ENCODE results near the gene MPRIP.

- TF ChIP-seq CTCF (IDR thresholded peaks at IDR 0.05) (no peak), POLR2A (IDR thresholded peaks at IDR 0.05) (no peak), POLR2AphosphoS5 (IDR thresholded peaks at IDR 0.05) (no peak), EP300 (IDR thresholded peaks at IDR 0.05) (no peak)
Observed at GRCh38 chr17:17081304-17081940, 39.2 kb downstream of the MPRIP start.
